Measurements from ENCODE around the gene TEX51.

Gene TEX51

GRCh38 chr2:126884861-126885750, 13.6 kb upstream of the TEX51 start:
- H3K4me1 Mint-ChIP-seq = peaks cover 9% of the 10 kb centered on the region
- H3K27me3 Mint-ChIP-seq = peaks cover 51% of the 10 kb centered on the region
- no peaks in the 10 kb centered on the region for H3K36me3 Mint-ChIP-seq
- no peak overlapping the region for H3K27ac Mint-ChIP-seq
- ATAC-seq = no peak
- H3K9me3 Mint-ChIP-seq = no peaks in the 10 kb centered on the region
- no peak overlapping the region for H3K4me3 Mint-ChIP-seq

DNA sequence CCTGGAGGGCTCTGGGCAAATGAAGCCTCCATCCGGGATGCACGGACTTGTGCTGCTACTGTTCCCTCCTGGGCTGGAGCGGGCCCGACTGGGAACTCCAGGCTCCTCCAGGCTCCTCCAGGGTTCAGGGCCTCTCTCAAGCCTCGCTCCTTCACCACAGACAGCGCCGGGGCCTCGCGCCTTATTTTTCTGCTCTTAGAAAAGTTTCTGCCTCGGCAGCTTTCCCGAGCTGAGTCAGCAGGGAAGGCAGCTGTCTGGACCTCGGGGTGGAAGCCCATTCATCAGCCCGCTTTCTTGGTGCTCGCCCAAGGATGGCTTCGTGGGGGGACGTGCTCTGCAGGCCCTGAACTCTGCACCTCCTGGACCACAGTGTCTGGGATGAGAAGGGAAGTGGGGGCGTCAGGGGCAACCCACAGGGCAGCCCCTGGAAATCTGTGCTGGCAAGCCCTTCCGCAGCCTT, 12.9 kb upstream of the TEX51 start:
- H3K27me3 Mint-ChIP-seq = peaks cover 58% of the 10 kb centered on the region
- H3K9me3 Mint-ChIP-seq = no peaks in the 10 kb centered on the region
- H3K36me3 Mint-ChIP-seq = no peaks in the 10 kb centered on the region
- H3K27ac Mint-ChIP-seq = no peak overlapping the region
- peaks cover 9% of the 10 kb centered on the region for H3K4me1 Mint-ChIP-seq
- H3K4me3 Mint-ChIP-seq = no peak overlapping the region
- ATAC-seq = no peak

DNA sequence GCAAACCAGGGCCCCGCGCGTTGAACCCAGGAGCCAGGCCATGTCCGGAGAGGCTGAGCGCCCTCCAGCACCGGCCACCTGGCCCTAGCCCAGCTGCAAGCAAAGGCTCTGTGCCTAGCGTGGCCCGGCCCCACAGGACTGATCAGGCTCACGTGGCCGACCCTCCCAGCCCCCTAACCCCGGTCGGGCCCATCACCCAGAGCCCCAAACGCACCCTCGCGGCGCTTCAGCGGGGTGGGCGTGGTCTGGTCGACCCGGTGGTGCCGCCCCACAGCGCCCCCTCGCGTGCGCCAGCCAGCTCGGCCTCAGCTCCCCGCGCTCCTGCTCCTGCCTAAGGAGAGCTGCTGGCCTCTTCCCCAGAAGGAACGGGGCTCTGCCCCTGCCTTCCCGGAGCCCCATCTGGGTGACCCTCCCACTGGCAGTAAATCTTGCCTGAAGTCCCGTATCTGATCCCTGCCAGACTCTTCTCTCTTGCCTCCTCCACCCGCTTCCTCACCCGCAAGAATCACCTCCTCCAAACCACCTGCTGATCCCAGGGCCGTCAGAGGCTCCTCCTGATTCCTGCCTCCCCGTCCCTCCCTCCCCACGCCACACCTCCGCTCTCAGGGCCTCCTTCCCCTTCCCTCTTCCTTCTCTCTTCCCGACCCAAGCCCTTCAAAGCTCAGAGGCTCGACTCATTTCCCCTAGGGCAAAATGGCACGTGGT, 12.3 kb upstream of the TEX51 start:
- peak overlapping the region; percentile 58 for H3K4me3 Mint-ChIP-seq

GRCh38 chr2:126886916-126887280, 11.8 kb upstream of the TEX51 start:
- no peaks in the 10 kb centered on the region for H3K9me3 Mint-ChIP-seq
- peaks cover 9% of the 10 kb centered on the region for H3K4me1 Mint-ChIP-seq
- no peaks in the 10 kb centered on the region for H3K36me3 Mint-ChIP-seq
- no peak for ATAC-seq
- peaks cover 67% of the 10 kb centered on the region for H3K27me3 Mint-ChIP-seq
- H3K4me3 Mint-ChIP-seq = no peak overlapping the region
- no peak overlapping the region for H3K27ac Mint-ChIP-seq

More for the DNA sequence above, 12.3 kb upstream of the TEX51 start:
- Mint-ChIP-seq H3K27ac (no peak overlapping the region), H3K27me3 (peaks cover 64% of the 10 kb centered on the region), H3K36me3 (no peaks in the 10 kb centered on the region), H3K4me1 (peaks cover 9% of the 10 kb centered on the region), H3K9me3 (no peaks in the 10 kb centered on the region)
- ATAC-seq = peak; percentile 24

- H3K36me3 Mint-ChIP-seq = no peaks in the 10 kb centered on the region
- H3K27me3 Mint-ChIP-seq = peaks cover 67% of the 10 kb centered on the region
- peaks cover 9% of the 10 kb centered on the region for H3K4me1 Mint-ChIP-seq
- no peaks in the 10 kb centered on the region for H3K9me3 Mint-ChIP-seq
- H3K4me3 Mint-ChIP-seq = no peak overlapping the region
- no peak for ATAC-seq
- H3K27ac Mint-ChIP-seq = no peak overlapping the region
Observed at GRCh38 chr2:126887506-126887905, 11.2 kb upstream of the TEX51 start.

- H3K9me3 Mint-ChIP-seq = no peaks in the 10 kb centered on the region
- no peaks in the 10 kb centered on the region for H3K36me3 Mint-ChIP-seq
- H3K27me3 Mint-ChIP-seq = peaks cover 67% of the 10 kb centered on the region
- no peak overlapping the region for H3K4me3 Mint-ChIP-seq
- no peak overlapping the region for H3K27ac Mint-ChIP-seq
- no peak for ATAC-seq
- peaks cover 9% of the 10 kb centered on the region for H3K4me1 Mint-ChIP-seq
Observed at GRCh38 chr2:126888046-126888445, 10.6 kb upstream of the TEX51 start.

- H3K9me3 Mint-ChIP-seq = no peaks in the 10 kb centered on the region
- peaks cover 67% of the 10 kb centered on the region for H3K27me3 Mint-ChIP-seq
- peaks cover 9% of the 10 kb centered on the region for H3K4me1 Mint-ChIP-seq
- no peaks in the 10 kb centered on the region for H3K36me3 Mint-ChIP-seq
- no peak overlapping the region for H3K27ac Mint-ChIP-seq
- H3K4me3 Mint-ChIP-seq = no peak overlapping the region
- ATAC-seq = no peak
Observed at GRCh38 chr2:126889071-126889470, 9.6 kb upstream of the TEX51 start.

GRCh38 chr2:126889496-126890135, 9.1 kb upstream of the TEX51 start:
- Mint-ChIP-seq H3K27me3 (peaks cover 67% of the 10 kb centered on the region), H3K4me3 (no peak overlapping the region), H3K9me3 (no peaks in the 10 kb centered on the region), H3K27ac (no peak overlapping the region), H3K4me1 (peaks cover 9% of the 10 kb centered on the region), H3K36me3 (no peaks in the 10 kb centered on the region)
- ATAC-seq = no peak

DNA sequence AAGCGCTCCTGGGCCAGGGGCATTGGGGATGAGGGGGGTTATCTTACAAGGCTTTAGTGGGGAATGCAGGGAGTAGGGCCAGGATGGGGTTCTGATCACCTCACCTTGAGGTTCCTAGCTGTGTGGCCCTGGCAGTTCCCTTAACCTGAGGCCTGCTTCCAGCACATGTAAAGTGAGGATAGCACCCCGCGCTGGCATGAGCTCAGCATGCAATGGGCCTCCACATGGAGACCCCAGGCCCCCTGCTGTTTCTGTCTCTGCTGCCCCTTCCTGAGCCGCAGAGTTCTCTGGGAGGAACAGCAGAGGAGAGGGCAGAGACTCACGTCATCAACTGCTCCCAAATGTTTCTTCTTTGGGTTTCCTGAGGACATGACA, 8.6 kb upstream of the TEX51 start:
- peaks cover 62% of the 10 kb centered on the region for H3K27me3 Mint-ChIP-seq
- ATAC-seq = no peak
- H3K9me3 Mint-ChIP-seq = no peaks in the 10 kb centered on the region
- no peak overlapping the region for H3K4me3 Mint-ChIP-seq
- H3K4me1 Mint-ChIP-seq = peaks cover 9% of the 10 kb centered on the region
- no peaks in the 10 kb centered on the region for H3K36me3 Mint-ChIP-seq
- H3K27ac Mint-ChIP-seq = no peak overlapping the region

DNA sequence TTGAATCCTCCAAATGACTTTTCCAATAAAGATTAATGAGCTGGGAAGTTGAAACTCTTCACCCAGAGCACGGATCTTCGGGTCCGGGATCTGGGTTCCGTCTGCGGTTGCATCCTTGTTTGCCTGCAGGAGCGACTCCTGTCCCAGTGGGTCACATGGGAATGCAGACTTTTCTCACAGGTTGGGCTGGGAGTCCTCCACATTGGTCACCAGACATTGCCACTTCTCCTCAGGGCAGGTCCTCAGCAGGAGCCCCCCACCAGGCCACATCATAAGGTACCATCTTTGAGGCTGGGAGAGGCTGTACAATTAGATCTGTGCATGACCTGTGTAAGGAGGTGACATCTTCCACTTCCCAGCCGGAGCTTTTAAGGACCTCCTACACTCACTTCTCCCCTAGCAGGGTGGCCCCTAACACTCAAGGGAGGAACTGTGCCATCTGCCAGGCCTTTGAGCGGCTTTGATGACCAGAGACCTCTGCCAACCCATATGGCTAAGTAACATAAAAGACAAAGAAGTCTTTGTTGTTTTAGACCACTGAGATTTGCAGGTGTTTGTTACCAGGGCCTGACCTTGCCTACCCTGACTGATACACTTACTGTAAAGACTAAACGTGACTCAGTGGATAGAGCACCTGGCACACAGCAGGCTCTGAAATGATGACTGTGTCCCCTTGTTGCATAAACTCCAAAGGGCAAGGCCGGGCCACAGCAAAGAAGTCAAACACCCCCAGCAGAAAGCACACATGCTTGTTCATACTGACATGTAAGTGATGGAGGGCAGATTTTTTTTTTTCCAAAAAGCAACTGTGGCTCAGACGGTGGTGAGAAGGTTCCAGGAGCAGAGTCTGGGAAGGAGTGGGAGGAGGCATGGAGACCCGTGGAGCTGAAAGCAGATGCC, 7.9 kb upstream of the TEX51 start:
- Mint-ChIP-seq H3K36me3 (no peaks in the 10 kb centered on the region), H3K4me3 (no peak overlapping the region), H3K27me3 (peaks cover 56% of the 10 kb centered on the region), H3K27ac (no peak overlapping the region), H3K4me1 (peaks cover 9% of the 10 kb centered on the region), H3K9me3 (no peaks in the 10 kb centered on the region)
- no peak for ATAC-seq

GRCh38 chr2:126891681-126892500, 6.8 kb upstream of the TEX51 start:
- Mint-ChIP-seq H3K9me3 (no peaks in the 10 kb centered on the region), H3K27ac (no peak overlapping the region), H3K27me3 (peaks cover 46% of the 10 kb centered on the region), H3K36me3 (no peaks in the 10 kb centered on the region), H3K4me3 (no peak overlapping the region), H3K4me1 (peaks cover 1% of the 10 kb centered on the region)
- no peak for ATAC-seq

GRCh38 chr2:126893153-126893552, 5.5 kb upstream of the TEX51 start:
- no peaks in the 10 kb centered on the region for H3K4me1 Mint-ChIP-seq
- no peak for ATAC-seq
- H3K9me3 Mint-ChIP-seq = peaks cover 3% of the 10 kb centered on the region
- no peak overlapping the region for H3K4me3 Mint-ChIP-seq
- no peak overlapping the region for H3K27ac Mint-ChIP-seq
- H3K36me3 Mint-ChIP-seq = no peaks in the 10 kb centered on the region
- peaks cover 45% of the 10 kb centered on the region for H3K27me3 Mint-ChIP-seq

GRCh38 chr2:126893606-126894005, 5.1 kb upstream of the TEX51 start:
- no peak overlapping the region for H3K4me3 Mint-ChIP-seq
- H3K4me1 Mint-ChIP-seq = no peaks in the 10 kb centered on the region
- ATAC-seq = no peak

DNA sequence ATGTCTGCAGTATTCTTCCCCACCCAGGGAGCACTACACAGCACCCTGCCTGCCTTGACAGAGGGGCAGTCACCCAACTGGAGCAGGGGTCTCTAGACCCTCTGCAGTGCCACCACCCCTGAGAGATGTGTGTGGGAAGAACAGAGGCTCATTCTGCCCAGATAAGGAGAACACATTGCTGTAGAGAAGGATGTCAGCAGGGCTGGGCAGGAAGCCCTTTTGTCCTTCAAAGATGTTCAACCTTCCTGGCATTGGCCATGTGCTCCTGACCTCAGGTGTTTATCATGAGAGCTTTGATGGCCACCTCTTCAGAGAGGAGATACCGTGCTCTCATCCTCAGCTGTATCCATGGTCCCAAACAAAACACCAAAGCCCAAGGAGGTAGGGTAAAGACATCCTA, 4.6 kb upstream of the TEX51 start:
- H3K4me3 Mint-ChIP-seq = no peak overlapping the region
- H3K4me1 Mint-ChIP-seq = no peaks in the 10 kb centered on the region
- H3K9me3 Mint-ChIP-seq = peaks cover 3% of the 10 kb centered on the region
- no peaks in the 10 kb centered on the region for H3K36me3 Mint-ChIP-seq
- H3K27me3 Mint-ChIP-seq = peaks cover 44% of the 10 kb centered on the region
- ATAC-seq = no peak
- H3K27ac Mint-ChIP-seq = no peak overlapping the region

More at GRCh38 chr2:126893606-126894005, 5.1 kb upstream of the TEX51 start:
- Mint-ChIP-seq H3K36me3 (no peaks in the 10 kb centered on the region), H3K9me3 (peaks cover 3% of the 10 kb centered on the region), H3K27me3 (peaks cover 46% of the 10 kb centered on the region), H3K27ac (no peak overlapping the region)

Measured in stimulated activated memory B cell treated with anti-CD40 and anti-IgM and Interleukin-4, amounts not matched to agents 10 μg/mL and 1 μg/mL and 100 μg/mL, for 72 hours (primary cell).